Astrocyte of the hippocampus (primary cell): Measurements from ENCODE around the gene ID3.
A peak's percentile ranks its signal among the peaks of the same experiment; 100 is the strongest.
"Not testable (repeated sequence)": the region's sequence is repeated elsewhere in the genome, so short reads cannot be mapped to it uniquely, and the experiment has no call there.

Experiments used
- DNase-seq: peaks from one replicate; pipeline ENCODE4 v3.0.0; 2011; ENCODE audit warnings: low read depth, low spot score

ID3 gene

GRCh38 chr1:23589585-23589986 lies 30.3 kb upstream of the ID3 start:
- DNase-seq: no peak

GRCh38 chr1:23588749-23589548 lies 29.6 kb upstream of the ID3 start:
- no peak for DNase-seq

GRCh38 chr1:23585321-23586022 lies 26.2 kb upstream of the ID3 start:
- DNase-seq: peak; percentile 70

GRCh38 chr1:23583727-23584126 lies 24.4 kb upstream of the ID3 start:
- DNase-seq: not testable (repeated sequence)

- DNase-seq: no peak
These were observed 23.5 kb upstream of the ID3 start for GRCh38 chr1:23582820-23583219.

GRCh38 chr1:23581219-23581618 lies 21.9 kb upstream of the ID3 start:
- DNase-seq: no peak

- DNase-seq: no peak
These were observed 19.7 kb upstream of the ID3 start for GRCh38 chr1:23578997-23579363.

- no peak for DNase-seq
These were observed 19.2 kb upstream of the ID3 start for GRCh38 chr1:23578311-23578996.

GRCh38 chr1:23577056-23578004 lies 18.0 kb upstream of the ID3 start:
- peak; percentile 89 for DNase-seq

GRCh38 chr1:23576338-23577055 lies 17.2 kb upstream of the ID3 start:
- peak; percentile 48 for DNase-seq

- DNase-seq: no peak
These were observed 16.0 kb upstream of the ID3 start for GRCh38 chr1:23575226-23575810.

- DNase-seq: no peak
These were observed 15.0 kb upstream of the ID3 start for GRCh38 chr1:23574265-23574754.

- no peak for DNase-seq
These were observed 14.4 kb upstream of the ID3 start for GRCh38 chr1:23573574-23574182.

- DNase-seq: no peak
These were observed 12.2 kb upstream of the ID3 start for GRCh38 chr1:23571465-23571864.

- no peak for DNase-seq
These were observed 10.8 kb upstream of the ID3 start for GRCh38 chr1:23570001-23570691.

- DNase-seq: peak; percentile 32
These were observed 9.5 kb upstream of the ID3 start for GRCh38 chr1:23568608-23569383.

GRCh38 chr1:23567996-23568607 lies 8.8 kb upstream of the ID3 start:
- DNase-seq: peak; percentile 76

- no peak for DNase-seq
These were observed 8.3 kb upstream of the ID3 start for GRCh38 chr1:23567629-23567995.
